Measurements from ENCODE around the gene LCN2. TPM values are rescaled to one million over a fixed set of nuclear protein-coding genes. Genes with fewer than 3 reads are reported as not detected.
A peak's percentile ranks its signal among the peaks of the same experiment; 100 is the strongest.

Gene LCN2
- total and polyA plus RNA-seq, 10 of the 15 experiments (the other 5 are each of a cell fraction or from before 2014, with no cell fraction given), result not detected

DNA sequence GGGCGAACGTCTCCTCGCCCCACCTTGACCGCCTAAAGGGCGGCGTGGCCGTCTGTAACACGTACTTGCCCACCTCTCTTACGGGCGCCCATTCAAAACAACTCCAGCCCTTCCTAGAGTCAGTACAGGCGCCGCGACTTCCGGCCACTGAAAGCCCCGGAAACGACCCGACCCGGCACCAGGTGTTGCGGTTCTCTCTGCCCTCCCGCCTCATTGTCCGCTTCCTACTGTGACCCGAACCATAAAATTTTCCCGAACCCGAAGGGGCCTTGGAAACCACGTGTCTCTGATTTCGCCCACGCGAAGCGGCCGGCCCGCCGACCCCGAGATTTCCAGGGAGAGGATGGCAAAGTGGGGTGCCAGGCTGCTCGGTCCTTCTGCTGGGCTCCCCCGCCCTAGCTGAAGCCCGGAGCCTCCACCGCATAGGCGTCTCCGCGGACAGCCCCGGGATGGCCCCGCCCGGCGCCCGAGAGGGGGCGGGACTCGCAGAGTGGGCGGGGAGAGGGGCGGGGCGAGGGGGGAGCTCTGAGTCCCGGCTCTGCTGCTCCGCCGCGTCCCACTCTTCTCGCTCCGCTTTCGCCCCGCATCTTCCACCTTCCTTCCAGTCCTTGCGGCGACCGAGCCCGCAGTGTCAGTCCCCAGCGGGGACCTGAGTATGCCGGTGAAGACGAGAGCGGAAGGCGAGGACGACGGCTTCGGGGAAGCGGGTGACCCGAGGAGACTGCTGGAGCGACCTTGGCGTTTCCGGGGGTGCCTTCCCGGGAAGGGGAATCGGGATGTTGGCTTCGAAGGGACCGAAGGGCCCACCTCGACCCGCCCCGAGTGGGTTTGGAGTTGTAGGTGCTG is 21.0 kb upstream of the LCN2 start (continued):
- TF ChIP-seq, protein P1, sequence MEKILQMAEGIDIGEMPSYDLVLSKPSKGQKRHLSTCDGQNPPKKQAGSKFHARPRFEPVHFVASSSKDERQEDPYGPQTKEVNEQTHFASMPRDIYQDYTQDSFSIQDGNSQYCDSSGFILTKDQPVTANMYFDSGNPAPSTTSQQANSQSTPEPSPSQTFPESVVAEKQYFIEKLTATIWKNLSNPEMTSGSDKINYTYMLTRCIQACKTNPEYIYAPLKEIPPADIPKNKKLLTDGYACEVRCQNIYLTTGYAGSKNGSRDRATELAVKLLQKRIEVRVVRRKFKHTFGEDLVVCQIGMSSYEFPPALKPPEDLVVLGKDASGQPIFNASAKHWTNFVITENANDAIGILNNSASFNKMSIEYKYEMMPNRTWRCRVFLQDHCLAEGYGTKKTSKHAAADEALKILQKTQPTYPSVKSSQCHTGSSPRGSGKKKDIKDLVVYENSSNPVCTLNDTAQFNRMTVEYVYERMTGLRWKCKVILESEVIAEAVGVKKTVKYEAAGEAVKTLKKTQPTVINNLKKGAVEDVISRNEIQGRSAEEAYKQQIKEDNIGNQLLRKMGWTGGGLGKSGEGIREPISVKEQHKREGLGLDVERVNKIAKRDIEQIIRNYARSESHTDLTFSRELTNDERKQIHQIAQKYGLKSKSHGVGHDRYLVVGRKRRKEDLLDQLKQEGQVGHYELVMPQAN (conservative IDR thresholded peaks at IDR 0.05), result no peak; the same call in 1 of the 2 replicates
- TF ChIP-seq, protein P2, sequence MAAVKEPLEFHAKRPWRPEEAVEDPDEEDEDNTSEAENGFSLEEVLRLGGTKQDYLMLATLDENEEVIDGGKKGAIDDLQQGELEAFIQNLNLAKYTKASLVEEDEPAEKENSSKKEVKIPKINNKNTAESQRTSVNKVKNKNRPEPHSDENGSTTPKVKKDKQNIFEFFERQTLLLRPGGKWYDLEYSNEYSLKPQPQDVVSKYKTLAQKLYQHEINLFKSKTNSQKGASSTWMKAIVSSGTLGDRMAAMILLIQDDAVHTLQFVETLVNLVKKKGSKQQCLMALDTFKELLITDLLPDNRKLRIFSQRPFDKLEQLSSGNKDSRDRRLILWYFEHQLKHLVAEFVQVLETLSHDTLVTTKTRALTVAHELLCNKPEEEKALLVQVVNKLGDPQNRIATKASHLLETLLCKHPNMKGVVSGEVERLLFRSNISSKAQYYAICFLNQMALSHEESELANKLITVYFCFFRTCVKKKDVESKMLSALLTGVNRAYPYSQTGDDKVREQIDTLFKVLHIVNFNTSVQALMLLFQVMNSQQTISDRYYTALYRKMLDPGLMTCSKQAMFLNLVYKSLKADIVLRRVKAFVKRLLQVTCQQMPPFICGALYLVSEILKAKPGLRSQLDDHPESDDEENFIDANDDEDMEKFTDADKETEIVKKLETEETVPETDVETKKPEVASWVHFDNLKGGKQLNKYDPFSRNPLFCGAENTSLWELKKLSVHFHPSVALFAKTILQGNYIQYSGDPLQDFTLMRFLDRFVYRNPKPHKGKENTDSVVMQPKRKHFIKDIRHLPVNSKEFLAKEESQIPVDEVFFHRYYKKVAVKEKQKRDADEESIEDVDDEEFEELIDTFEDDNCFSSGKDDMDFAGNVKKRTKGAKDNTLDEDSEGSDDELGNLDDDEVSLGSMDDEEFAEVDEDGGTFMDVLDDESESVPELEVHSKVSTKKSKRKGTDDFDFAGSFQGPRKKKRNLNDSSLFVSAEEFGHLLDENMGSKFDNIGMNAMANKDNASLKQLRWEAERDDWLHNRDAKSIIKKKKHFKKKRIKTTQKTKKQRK (IDR thresholded peaks at IDR 0.05; ENCODE audit: low read depth, low read length), result no peak
- TF ChIP-seq BHLHE40 (IDR thresholded peaks at IDR 0.05; ENCODE audit: borderline replicate concordance in 1 of 2, low read depth in 2 of 2, low read length in 1 of 2), result peak; percentile 62 to 76; a peak in 2 of 4 replicates
- peak; percentile 34; the same call in 1 of the 2 replicates for TF ChIP-seq TBL1XR1 (IDR thresholded peaks at IDR 0.05; ENCODE audit: low read depth, low read length)
- TF ChIP-seq, protein P3, sequence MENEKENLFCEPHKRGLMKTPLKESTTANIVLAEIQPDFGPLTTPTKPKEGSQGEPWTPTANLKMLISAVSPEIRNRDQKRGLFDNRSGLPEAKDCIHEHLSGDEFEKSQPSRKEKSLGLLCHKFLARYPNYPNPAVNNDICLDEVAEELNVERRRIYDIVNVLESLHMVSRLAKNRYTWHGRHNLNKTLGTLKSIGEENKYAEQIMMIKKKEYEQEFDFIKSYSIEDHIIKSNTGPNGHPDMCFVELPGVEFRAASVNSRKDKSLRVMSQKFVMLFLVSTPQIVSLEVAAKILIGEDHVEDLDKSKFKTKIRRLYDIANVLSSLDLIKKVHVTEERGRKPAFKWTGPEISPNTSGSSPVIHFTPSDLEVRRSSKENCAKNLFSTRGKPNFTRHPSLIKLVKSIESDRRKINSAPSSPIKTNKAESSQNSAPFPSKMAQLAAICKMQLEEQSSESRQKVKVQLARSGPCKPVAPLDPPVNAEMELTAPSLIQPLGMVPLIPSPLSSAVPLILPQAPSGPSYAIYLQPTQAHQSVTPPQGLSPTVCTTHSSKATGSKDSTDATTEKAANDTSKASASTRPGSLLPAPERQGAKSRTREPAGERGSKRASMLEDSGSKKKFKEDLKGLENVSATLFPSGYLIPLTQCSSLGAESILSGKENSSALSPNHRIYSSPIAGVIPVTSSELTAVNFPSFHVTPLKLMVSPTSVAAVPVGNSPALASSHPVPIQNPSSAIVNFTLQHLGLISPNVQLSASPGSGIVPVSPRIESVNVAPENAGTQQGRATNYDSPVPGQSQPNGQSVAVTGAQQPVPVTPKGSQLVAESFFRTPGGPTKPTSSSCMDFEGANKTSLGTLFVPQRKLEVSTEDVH (IDR thresholded peaks at IDR 0.05; ENCODE audit: low read depth, partially characterized antibody), result no peak
- TF ChIP-seq JUNB (IDR thresholded peaks at IDR 0.05), result no peak
- no peak for TF ChIP-seq CBX5 (IDR thresholded peaks at IDR 0.05; ENCODE audit: low read depth)
- TF ChIP-seq, protein P4, sequence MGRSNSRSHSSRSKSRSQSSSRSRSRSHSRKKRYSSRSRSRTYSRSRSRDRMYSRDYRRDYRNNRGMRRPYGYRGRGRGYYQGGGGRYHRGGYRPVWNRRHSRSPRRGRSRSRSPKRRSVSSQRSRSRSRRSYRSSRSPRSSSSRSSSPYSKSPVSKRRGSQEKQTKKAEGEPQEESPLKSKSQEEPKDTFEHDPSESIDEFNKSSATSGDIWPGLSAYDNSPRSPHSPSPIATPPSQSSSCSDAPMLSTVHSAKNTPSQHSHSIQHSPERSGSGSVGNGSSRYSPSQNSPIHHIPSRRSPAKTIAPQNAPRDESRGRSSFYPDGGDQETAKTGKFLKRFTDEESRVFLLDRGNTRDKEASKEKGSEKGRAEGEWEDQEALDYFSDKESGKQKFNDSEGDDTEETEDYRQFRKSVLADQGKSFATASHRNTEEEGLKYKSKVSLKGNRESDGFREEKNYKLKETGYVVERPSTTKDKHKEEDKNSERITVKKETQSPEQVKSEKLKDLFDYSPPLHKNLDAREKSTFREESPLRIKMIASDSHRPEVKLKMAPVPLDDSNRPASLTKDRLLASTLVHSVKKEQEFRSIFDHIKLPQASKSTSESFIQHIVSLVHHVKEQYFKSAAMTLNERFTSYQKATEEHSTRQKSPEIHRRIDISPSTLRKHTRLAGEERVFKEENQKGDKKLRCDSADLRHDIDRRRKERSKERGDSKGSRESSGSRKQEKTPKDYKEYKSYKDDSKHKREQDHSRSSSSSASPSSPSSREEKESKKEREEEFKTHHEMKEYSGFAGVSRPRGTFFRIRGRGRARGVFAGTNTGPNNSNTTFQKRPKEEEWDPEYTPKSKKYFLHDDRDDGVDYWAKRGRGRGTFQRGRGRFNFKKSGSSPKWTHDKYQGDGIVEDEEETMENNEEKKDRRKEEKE (IDR thresholded peaks at IDR 0.05), result no peak
- TF ChIP-seq, protein P5, sequence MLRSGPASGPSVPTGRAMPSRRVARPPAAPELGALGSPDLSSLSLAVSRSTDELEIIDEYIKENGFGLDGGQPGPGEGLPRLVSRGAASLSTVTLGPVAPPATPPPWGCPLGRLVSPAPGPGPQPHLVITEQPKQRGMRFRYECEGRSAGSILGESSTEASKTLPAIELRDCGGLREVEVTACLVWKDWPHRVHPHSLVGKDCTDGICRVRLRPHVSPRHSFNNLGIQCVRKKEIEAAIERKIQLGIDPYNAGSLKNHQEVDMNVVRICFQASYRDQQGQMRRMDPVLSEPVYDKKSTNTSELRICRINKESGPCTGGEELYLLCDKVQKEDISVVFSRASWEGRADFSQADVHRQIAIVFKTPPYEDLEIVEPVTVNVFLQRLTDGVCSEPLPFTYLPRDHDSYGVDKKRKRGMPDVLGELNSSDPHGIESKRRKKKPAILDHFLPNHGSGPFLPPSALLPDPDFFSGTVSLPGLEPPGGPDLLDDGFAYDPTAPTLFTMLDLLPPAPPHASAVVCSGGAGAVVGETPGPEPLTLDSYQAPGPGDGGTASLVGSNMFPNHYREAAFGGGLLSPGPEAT (IDR thresholded peaks at IDR 0.05; ENCODE audit: low read depth), result peak; percentile 98
- TF ChIP-seq, protein P6, sequence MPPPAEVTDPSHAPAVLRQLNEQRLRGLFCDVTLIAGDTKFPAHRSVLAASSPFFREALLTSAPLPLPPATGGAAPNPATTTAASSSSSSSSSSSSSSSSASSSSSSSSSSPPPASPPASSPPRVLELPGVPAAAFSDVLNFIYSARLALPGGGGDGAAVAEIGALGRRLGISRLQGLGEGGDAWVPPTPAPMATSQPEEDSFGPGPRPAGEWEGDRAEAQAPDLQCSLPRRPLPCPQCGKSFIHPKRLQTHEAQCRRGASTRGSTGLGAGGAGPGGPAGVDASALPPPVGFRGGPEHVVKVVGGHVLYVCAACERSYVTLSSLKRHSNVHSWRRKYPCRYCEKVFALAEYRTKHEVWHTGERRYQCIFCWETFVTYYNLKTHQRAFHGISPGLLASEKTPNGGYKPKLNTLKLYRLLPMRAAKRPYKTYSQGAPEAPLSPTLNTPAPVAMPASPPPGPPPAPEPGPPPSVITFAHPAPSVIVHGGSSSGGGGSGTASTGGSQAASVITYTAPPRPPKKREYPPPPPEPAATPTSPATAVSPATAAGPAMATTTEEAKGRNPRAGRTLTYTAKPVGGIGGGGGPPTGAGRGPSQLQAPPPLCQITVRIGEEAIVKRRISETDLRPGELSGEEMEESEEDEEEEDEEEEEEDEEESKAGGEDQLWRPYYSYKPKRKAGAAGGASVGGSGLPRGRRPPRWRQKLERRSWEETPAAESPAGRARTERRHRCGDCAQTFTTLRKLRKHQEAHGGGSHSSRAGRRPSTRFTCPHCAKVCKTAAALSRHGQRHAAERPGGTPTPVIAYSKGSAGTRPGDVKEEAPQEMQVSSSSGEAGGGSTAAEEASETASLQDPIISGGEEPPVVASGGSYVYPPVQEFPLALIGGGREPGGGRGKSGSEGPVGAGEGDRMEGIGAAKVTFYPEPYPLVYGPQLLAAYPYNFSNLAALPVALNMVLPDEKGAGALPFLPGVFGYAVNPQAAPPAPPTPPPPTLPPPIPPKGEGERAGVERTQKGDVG (CRISPR knock-in tag; IDR thresholded peaks at IDR 0.05), result no peak

Measured in GM12878 (cell line).